H1 (cell line): ENCODE measurements around the gene FHIT. TPM values are rescaled to one million over a fixed set of nuclear protein-coding genes. Genes with fewer than 3 reads are reported as not detected.

ENCODE experiments used
- CTCF ChIA-PET: fragments of 300-600 bp; sonication (Branson Sonifier 250); formaldehyde crosslinking; loops from one replicate; lab custom pipeline; 2021; ENCODE audit not compliant: partially characterized antibody; lab: Charles Lee
- POLR2A ChIA-PET: fragments of 300-600 bp; sonication (Branson Sonifier 250); formaldehyde crosslinking; loops from one replicate; lab custom pipeline; 2021; ENCODE audit warnings: inconsistent platforms; ENCODE audit not compliant: partially characterized antibody; lab: Charles Lee
- DNase-seq, 2 experiments: peaks; one replicate each; pipeline versions ENCODE4 v3.0.0 to v3.0.0-alpha.2; 2010 to 2022; ENCODE audit warnings: low spot score in 2 of 2, low read depth in 1 of 2, mixed read lengths in 1 of 2
- FAIRE-seq: peaks from 2 replicates; lab custom pipeline; 2011; peaks lifted over from hg19 to GRCh38; lab: Jason Lieb, UNC
- H2AFZ ChIP-seq: 2 replicates; pipeline ENCODE4 v1.8.1; 2012; ENCODE audit warnings: low read length, inconsistent platforms
- H2AK5ac ChIP-seq: 2 replicates; pipeline ENCODE4 v1.6.1; 2013; ENCODE audit warnings: low read depth, low read length
- H2BK120ac ChIP-seq: replicated peaks from 2 replicates; pipeline ENCODE3; 2013; ENCODE audit warnings: low read depth, low read length, inconsistent platforms
- H2BK12ac ChIP-seq: 2 replicates; pipeline ENCODE4 v1.6.1; 2013; ENCODE audit warnings: low read depth, low read length
- H2BK15ac ChIP-seq: 2 replicates; pipeline ENCODE4 v1.6.1; 2013; ENCODE audit warnings: low read length
- H2BK20ac ChIP-seq: 2 replicates; pipeline ENCODE4 v1.6.1; 2013; ENCODE audit warnings: low read length
- H2BK5ac ChIP-seq: 2 replicates; pipeline ENCODE4 v1.6.1; 2013; ENCODE audit warnings: low read depth, low read length
- H3K14ac ChIP-seq: 2 replicates; pipeline ENCODE4 v1.6.1; 2013; ENCODE audit warnings: inconsistent platforms; ENCODE audit not compliant: insufficient read length
- H3K18ac ChIP-seq: 2 replicates; pipeline ENCODE4 v1.6.1; 2013; ENCODE audit warnings: low read length; ENCODE audit errors: extremely low read depth
- H3K23ac ChIP-seq: 2 replicates; pipeline ENCODE4 v1.6.1; 2013; ENCODE audit warnings: inconsistent platforms; ENCODE audit not compliant: insufficient read length
- H3K23me2 ChIP-seq: 2 replicates; pipeline ENCODE4 v1.6.1; 2013; ENCODE audit warnings: low read depth, low read length
- H3K27ac ChIP-seq: 2 replicates; pipeline ENCODE4 v1.6.1; 2011; ENCODE audit warnings: low read depth, low read length, inconsistent platforms
- H3K27me3 ChIP-seq, 4 experiments: replicated peaks in 1 of 4; 1 replicate in 1 of 4; 2 replicates in 3 of 4; pipeline versions ENCODE4 v1.6.1 to v1.8.1; 2011 to 2013; ENCODE audit warnings: low read length in 3 of 4, mild to moderate bottlenecking in 3 of 4, inconsistent platforms in 2 of 4, mixed read lengths in 2 of 4, moderate library complexity in 1 of 4; ENCODE audit not compliant: control insufficient read depth in 3 of 4, insufficient read depth in 3 of 4; ENCODE audit errors: extremely low read depth in 1 of 4
- H3K36me3 ChIP-seq, 4 experiments: 2 replicates each; pipeline versions ENCODE4 v1.6.1 to v1.8.1; 2011 to 2013; ENCODE audit warnings: mild to moderate bottlenecking in 4 of 4, low read length in 3 of 4, moderate library complexity in 2 of 4, control low read depth in 1 of 4, inconsistent platforms in 1 of 4; ENCODE audit not compliant: insufficient read depth in 4 of 4, control insufficient read depth in 2 of 4
- H3K4ac ChIP-seq: replicated peaks from 2 replicates; pipeline ENCODE3; 2013; ENCODE audit warnings: low read length, low read depth, mixed read lengths, inconsistent platforms; ENCODE audit not compliant: insufficient read length
- H3K4me1 ChIP-seq, 4 experiments: replicated peaks in 1 of 4; 1 replicate in 1 of 4; 2 replicates in 3 of 4; pipeline versions ENCODE4 v1.6.1 to v1.8.1; 2011 to 2013; ENCODE audit warnings: low read length in 3 of 4, inconsistent platforms in 2 of 4, mixed read lengths in 1 of 4; ENCODE audit not compliant: insufficient read depth in 4 of 4, control insufficient read depth in 3 of 4
- H3K4me2 ChIP-seq, 2 experiments: 2 replicates each; pipeline versions ENCODE4 v1.6.1 to v1.8.1; 2011 to 2013; ENCODE audit warnings: low read depth in 2 of 2, low read length in 2 of 2, control low read depth in 1 of 2, inconsistent platforms in 1 of 2, mild to moderate bottlenecking in 1 of 2; ENCODE audit not compliant: insufficient read depth in 1 of 2
- H3K4me3 ChIP-seq, 4 experiments: fragments of 200-600, 300-600 bp in 1 of 4; sonication (generic), shearing (Covaris generic), sonication (Bioruptor Twin) in 1 of 4; 2 replicates each; pipeline versions ENCODE4 v1.5.1 to v1.8.1; 2011 to 2016; ENCODE audit warnings: low read length in 4 of 4, low read depth in 3 of 4, control low read depth in 2 of 4, inconsistent platforms in 2 of 4, mild to moderate bottlenecking in 2 of 4, mixed read lengths in 1 of 4, moderate library complexity in 1 of 4; ENCODE audit not compliant: insufficient read depth in 2 of 4; ENCODE audit errors: extremely low read depth in 1 of 4
- H3K56ac ChIP-seq: replicated peaks from 2 replicates; pipeline ENCODE3; 2013; ENCODE audit warnings: low read depth, mild to moderate bottlenecking, mixed read lengths, low read length, inconsistent platforms; ENCODE audit not compliant: insufficient read length
- H3K79me1 ChIP-seq: 2 replicates; pipeline ENCODE4 v1.6.1; 2013; ENCODE audit warnings: low read depth, low read length, control low read depth
- H3K79me2 ChIP-seq, 2 experiments: 2 replicates each; pipeline versions ENCODE4 v1.6.1 to v1.8.1; 2012 to 2013; ENCODE audit warnings: low read length in 2 of 2, mild to moderate bottlenecking in 2 of 2, inconsistent platforms in 1 of 2; ENCODE audit not compliant: insufficient read depth in 2 of 2, control insufficient read depth in 1 of 2
- H3K9ac ChIP-seq, 4 experiments: replicated peaks in 1 of 4; 1 replicate in 1 of 4; 2 replicates in 3 of 4; pipeline versions ENCODE4 v1.6.1 to v1.8.1; 2011 to 2013; ENCODE audit warnings: low read depth in 3 of 4, low read length in 3 of 4, control low read depth in 2 of 4, mild to moderate bottlenecking in 2 of 4, moderate library complexity in 2 of 4, inconsistent platforms in 1 of 4; ENCODE audit errors: extremely low read depth in 1 of 4
- H3K9me3 ChIP-seq, 2 experiments: 2 replicates each; pipeline versions ENCODE4 v1.6.1 to v1.8.1; 2012 to 2013; ENCODE audit warnings: mild to moderate bottlenecking in 2 of 2, moderate library complexity in 2 of 2, control low read depth in 1 of 2, inconsistent platforms in 1 of 2, low read depth in 1 of 2, low read length in 1 of 2, mixed read lengths in 1 of 2; ENCODE audit not compliant: insufficient read depth in 2 of 2
- H4K20me1 ChIP-seq, 2 experiments: replicated peaks in 1 of 2; 2 replicates each; pipeline versions ENCODE3 to v1.8.1; 2011 to 2013; ENCODE audit warnings: inconsistent platforms in 2 of 2, low read length in 2 of 2, mild to moderate bottlenecking in 1 of 2; ENCODE audit not compliant: insufficient read depth in 2 of 2, control insufficient read depth in 1 of 2
- H4K5ac ChIP-seq: 2 replicates; pipeline ENCODE4 v1.6.1; 2013; ENCODE audit warnings: low read length, low read depth, mixed read lengths, inconsistent platforms; ENCODE audit not compliant: insufficient read length
- H4K8ac ChIP-seq: 2 replicates; pipeline ENCODE4 v1.8.0; 2013; ENCODE audit warnings: mild to moderate bottlenecking, moderate library complexity, low read length, inconsistent platforms; ENCODE audit not compliant: insufficient read depth; ENCODE audit errors: extremely low read depth
- H4K91ac ChIP-seq: replicated peaks from 2 replicates; pipeline ENCODE3; 2013; ENCODE audit warnings: low read length, mixed read lengths, inconsistent platforms; ENCODE audit not compliant: insufficient read length
- BCL11A ChIP-seq, 2 experiments: IDR thresholded peaks; one replicate each; pipeline ENCODE4 v1.6.1; 2011; ENCODE audit warnings: low read depth in 2 of 2, low read length in 2 of 2, mild to moderate bottlenecking in 2 of 2
- CHD1 ChIP-seq: IDR thresholded peaks from 2 replicates; pipeline ENCODE4 v1.6.1; 2012; ENCODE audit warnings: low read depth, low read length, improper control_type of control experiment
- CTBP2 ChIP-seq: IDR thresholded peaks from 2 replicates; pipeline ENCODE4 v1.7.0; 2011; ENCODE audit warnings: borderline replicate concordance, mild to moderate bottlenecking, moderate library complexity, mixed read lengths, low read length; ENCODE audit not compliant: insufficient read depth, insufficient read length
- GABPA ChIP-seq: IDR thresholded peaks from 2 replicates; pipeline ENCODE4 v1.6.1; 2011; ENCODE audit warnings: mild to moderate bottlenecking, low read length, moderate library complexity, borderline replicate concordance; ENCODE audit not compliant: insufficient read depth
- KDM4A ChIP-seq: IDR thresholded peaks from one replicate; pipeline ENCODE4 v1.7.1; 2012; ENCODE audit warnings: low read depth, mild to moderate bottlenecking, moderate library complexity, low read length, inconsistent platforms; ENCODE audit not compliant: severe bottlenecking
- MAFK ChIP-seq: IDR thresholded peaks from 2 replicates; pipeline ENCODE4 v1.6.1; 2012; ENCODE audit warnings: low read depth, mild to moderate bottlenecking, improper control_type of control experiment, low read length
- PHF8 ChIP-seq: fragments of 200-600 bp; sonication (generic); conservative IDR thresholded peaks from 2 replicates; pipeline ENCODE4 v1.7.1; 2012; ENCODE audit warnings: low read depth, mild to moderate bottlenecking, inconsistent platforms, low read length, moderate library complexity
- RNF2 ChIP-seq: fragments of 200-900, 300-1000 bp; sonication (generic); IDR thresholded peaks from 2 replicates; pipeline ENCODE4 v1.7.1; 2016; ENCODE audit warnings: borderline replicate concordance, low read depth, mild to moderate bottlenecking, antibody characterized with exemption, low read length; ENCODE audit not compliant: poor library complexity, severe bottlenecking; ENCODE audit errors: missing control alignments
- SAP30 ChIP-seq: fragments of 300-600 bp; sonication (generic); IDR thresholded peaks from 2 replicates; pipeline ENCODE4 v1.7.1; 2012; ENCODE audit warnings: low read length, moderate library complexity, mild to moderate bottlenecking, inconsistent platforms; ENCODE audit not compliant: insufficient read depth, insufficient replicate concordance
- SP2 ChIP-seq: IDR thresholded peaks from 2 replicates; pipeline ENCODE4 v1.6.1; 2012; ENCODE audit warnings: mild to moderate bottlenecking, low read length, inconsistent platforms
- SRF ChIP-seq: IDR thresholded peaks from 2 replicates; pipeline ENCODE4 v1.6.1; 2011; ENCODE audit warnings: mild to moderate bottlenecking, low read depth, low read length, moderate library complexity
- TAF7 ChIP-seq: optimal IDR thresholded peaks from 2 replicates; pipeline ENCODE3; 2011; ENCODE audit warnings: low read depth, mild to moderate bottlenecking, inconsistent platforms, low read length, moderate library complexity, borderline replicate concordance
- WGBS, 2 experiments: shearing (Covaris generic) in 1 of 2; methylation state at CpG; one replicate each; pipeline versions ENCODE4 v1.1.6 to v1.1.7; 2013 to 2015; ENCODE audit warnings: low lambda C conversion rate in 2 of 2, mixed read lengths in 2 of 2, inconsistent platforms in 1 of 2, low coverage in 1 of 2, missing lambda C conversion rate in 1 of 2; ENCODE audit not compliant: insufficient replicate concordance in 2 of 2, insufficient coverage in 1 of 2, insufficient read length in 1 of 2; ENCODE audit errors: extremely low coverage in 1 of 2, missing lambda C conversion rate in 1 of 2; 5-methylcytosine and 5-hydroxymethylcytosine counted together
- polyA plus RNA-seq, 7 experiments: library from polyadenylated mRNA; depleted of rRNA in 3 of 7; stranded (reverse) in 5 of 7; unstranded in 2 of 7; fragments of >200 nt in 5 of 7; fragments of 200-250 nt in 2 of 7; gene quantifications; 1 replicate in 5 of 7; 2 replicates in 1 of 7; 4 replicates in 1 of 7; pipeline versions ENCODE4 v1.2.1 to v1.2.3, GENCODE V29; 2011 to 2013; ENCODE audit warnings: missing spikeins in 2 of 7, mixed read lengths in 2 of 7
- total RNA-seq: library from RNA; stranded (reverse); fragmentation: NEBNext Ultra II Directional; extraction: Animal tissue kit (Norgen Biotek cat#: 25700); gene quantifications from 2 replicates; pipeline ENCODE4 v1.2.1, GENCODE V29; 2021
- TF ChIP-seq, protein P1 (sequence below): IDR thresholded peaks from 2 replicates; pipeline ENCODE4 v1.6.1; 2011; ENCODE audit warnings: low read length, improper control_type of control experiment

The FHIT gene
- total and polyA plus RNA-seq, 2 of the 8 experiments (the other 6 are each of a cell fraction or from before 2014, with no cell fraction given), result 1.2 to 3.2 TPM

DNA sequence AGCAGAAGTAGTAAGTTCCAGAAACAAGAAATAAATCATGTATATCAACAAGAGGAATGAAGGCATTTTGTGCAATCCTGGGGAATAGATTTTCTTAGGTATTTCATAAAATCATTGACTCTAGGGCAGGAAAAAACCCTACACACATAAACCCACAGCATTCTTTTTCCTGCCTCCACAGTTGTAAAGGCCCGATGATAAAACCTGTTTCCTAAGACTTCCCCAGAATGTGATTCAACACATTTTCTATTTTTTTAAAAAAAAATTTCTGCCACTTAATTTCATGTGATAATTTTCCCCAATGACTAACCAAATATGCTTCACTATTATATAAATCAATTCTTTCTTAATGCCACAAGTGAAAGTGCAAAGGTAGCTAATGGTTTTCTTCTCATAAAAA is 407.0 kb downstream of the FHIT start:
- no peak for DNase-seq
- 100% methylated on average over 1 of the region's 1 CpG; no CpG with 5 or more reads in 1 of the 2 experiments for WGBS, 2 experiments
- H3K27ac ChIP-seq, result no peak overlapping the region
- H3K4me2 ChIP-seq, result no peak overlapping the region
- no peak overlapping the region for H4K91ac ChIP-seq
- H4K20me1 ChIP-seq, result no peaks in the 10 kb centered on the region
- H3K4me3 ChIP-seq, result no peak overlapping the region
- no peak overlapping the region for H4K8ac ChIP-seq
- no peaks in the 10 kb centered on the region for H3K9me3 ChIP-seq
- H2AFZ ChIP-seq, result no peak overlapping the region
- no peak overlapping the region for H2BK5ac ChIP-seq
- H4K5ac ChIP-seq, result no peak overlapping the region
- no peak overlapping the region for H3K23ac ChIP-seq
- H3K9ac ChIP-seq, result no peak overlapping the region
- no peaks in the 10 kb centered on the region for H3K23me2 ChIP-seq
- H2BK20ac ChIP-seq, result no peak overlapping the region
- H2BK15ac ChIP-seq, result no peak overlapping the region
- no peaks in the 10 kb centered on the region for H3K79me2 ChIP-seq
- FAIRE-seq, result no peak
- no peak overlapping the region for H2AK5ac ChIP-seq
- H3K4me1 ChIP-seq, result no peaks in the 10 kb centered on the region
- no peak overlapping the region for H2BK12ac ChIP-seq
- no peak overlapping the region for H2BK120ac ChIP-seq
- H3K4ac ChIP-seq, result no peak overlapping the region
- H3K56ac ChIP-seq, result no peak overlapping the region
- H3K27me3 ChIP-seq, result no peaks in the 10 kb centered on the region
- no peak overlapping the region for H3K18ac ChIP-seq
- ChIA-PET POLR2A (no interaction called here), CTCF (no interaction called here)
- no peaks in the 10 kb centered on the region for H3K79me1 ChIP-seq
- no peak overlapping the region for H3K14ac ChIP-seq
- H3K36me3 ChIP-seq, result no peaks in the 10 kb centered on the region
- TF ChIP-seq PHF8 (no peak), TAF7 (no peak), RNF2 (no peak), GABPA (no peak), SP2 (no peak), KDM4A (no peak), CTBP2 (no peak), SRF (no peak), BCL11A (IDR thresholded peaks at IDR 0.05; ENCODE audit: low read depth in 2 of 2, low read length in 2 of 2) (no peak), CHD1 (no peak), SAP30 (no peak), MAFK (no peak)
- TF ChIP-seq, protein P1, sequence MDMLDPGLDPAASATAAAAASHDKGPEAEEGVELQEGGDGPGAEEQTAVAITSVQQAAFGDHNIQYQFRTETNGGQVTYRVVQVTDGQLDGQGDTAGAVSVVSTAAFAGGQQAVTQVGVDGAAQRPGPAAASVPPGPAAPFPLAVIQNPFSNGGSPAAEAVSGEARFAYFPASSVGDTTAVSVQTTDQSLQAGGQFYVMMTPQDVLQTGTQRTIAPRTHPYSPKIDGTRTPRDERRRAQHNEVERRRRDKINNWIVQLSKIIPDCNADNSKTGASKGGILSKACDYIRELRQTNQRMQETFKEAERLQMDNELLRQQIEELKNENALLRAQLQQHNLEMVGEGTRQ, result no peak
